ENCODE data around the gene DOCK11.

DNA sequence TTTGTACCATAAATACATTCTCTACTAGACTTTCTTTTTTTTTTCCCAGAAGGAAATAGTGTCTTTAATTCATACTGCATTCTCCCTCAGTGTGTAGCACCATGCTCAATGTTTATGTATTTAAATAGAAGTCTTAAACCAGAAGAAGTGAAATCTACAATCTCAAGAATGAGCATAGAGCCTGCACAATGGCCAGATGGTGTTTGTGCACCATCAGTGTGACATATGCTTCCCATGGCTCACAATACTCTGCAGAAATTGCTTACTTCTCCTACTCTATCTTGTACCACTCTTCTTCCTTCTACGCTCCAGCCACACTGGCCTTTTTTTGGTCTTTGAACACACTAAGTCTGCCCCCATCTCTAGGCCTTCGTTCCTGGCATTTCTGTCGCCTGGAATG, 2.6 kb upstream of the DOCK11 start:
- TF ChIP-seq, protein P1, sequence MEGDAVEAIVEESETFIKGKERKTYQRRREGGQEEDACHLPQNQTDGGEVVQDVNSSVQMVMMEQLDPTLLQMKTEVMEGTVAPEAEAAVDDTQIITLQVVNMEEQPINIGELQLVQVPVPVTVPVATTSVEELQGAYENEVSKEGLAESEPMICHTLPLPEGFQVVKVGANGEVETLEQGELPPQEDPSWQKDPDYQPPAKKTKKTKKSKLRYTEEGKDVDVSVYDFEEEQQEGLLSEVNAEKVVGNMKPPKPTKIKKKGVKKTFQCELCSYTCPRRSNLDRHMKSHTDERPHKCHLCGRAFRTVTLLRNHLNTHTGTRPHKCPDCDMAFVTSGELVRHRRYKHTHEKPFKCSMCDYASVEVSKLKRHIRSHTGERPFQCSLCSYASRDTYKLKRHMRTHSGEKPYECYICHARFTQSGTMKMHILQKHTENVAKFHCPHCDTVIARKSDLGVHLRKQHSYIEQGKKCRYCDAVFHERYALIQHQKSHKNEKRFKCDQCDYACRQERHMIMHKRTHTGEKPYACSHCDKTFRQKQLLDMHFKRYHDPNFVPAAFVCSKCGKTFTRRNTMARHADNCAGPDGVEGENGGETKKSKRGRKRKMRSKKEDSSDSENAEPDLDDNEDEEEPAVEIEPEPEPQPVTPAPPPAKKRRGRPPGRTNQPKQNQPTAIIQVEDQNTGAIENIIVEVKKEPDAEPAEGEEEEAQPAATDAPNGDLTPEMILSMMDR (IDR thresholded peaks at IDR 0.05), result no peak
- TF ChIP-seq POLR2A (IDR thresholded peaks at IDR 0.05), result no peak
